Measurements from ENCODE around the gene RDH16. TPM values are rescaled to one million over a fixed set of nuclear protein-coding genes. Genes with fewer than 3 reads are reported as not detected.
"Not testable (repeated sequence)": the region's sequence is repeated elsewhere in the genome, so short reads cannot be mapped to it uniquely, and the experiment has no call there.

RDH16 gene
- total RNA-seq, 1 donor from 2014 or later = 1.1 TPM

GRCh38 chr12:56914256-56914655 is 43.2 kb downstream of the RDH16 start:
- Mint-ChIP-seq H3K36me3 (no peaks in the 10 kb centered on the region), H3K27ac (no peak overlapping the region), H3K4me1 (no peaks in the 10 kb centered on the region), H3K27me3 (ENCODE audit: low read depth) (peaks cover 10% of the 10 kb centered on the region), H3K4me3 (no peak overlapping the region), H3K9me3 (peaks cover 17% of the 10 kb centered on the region)
- TF ChIP-seq, protein P1, sequence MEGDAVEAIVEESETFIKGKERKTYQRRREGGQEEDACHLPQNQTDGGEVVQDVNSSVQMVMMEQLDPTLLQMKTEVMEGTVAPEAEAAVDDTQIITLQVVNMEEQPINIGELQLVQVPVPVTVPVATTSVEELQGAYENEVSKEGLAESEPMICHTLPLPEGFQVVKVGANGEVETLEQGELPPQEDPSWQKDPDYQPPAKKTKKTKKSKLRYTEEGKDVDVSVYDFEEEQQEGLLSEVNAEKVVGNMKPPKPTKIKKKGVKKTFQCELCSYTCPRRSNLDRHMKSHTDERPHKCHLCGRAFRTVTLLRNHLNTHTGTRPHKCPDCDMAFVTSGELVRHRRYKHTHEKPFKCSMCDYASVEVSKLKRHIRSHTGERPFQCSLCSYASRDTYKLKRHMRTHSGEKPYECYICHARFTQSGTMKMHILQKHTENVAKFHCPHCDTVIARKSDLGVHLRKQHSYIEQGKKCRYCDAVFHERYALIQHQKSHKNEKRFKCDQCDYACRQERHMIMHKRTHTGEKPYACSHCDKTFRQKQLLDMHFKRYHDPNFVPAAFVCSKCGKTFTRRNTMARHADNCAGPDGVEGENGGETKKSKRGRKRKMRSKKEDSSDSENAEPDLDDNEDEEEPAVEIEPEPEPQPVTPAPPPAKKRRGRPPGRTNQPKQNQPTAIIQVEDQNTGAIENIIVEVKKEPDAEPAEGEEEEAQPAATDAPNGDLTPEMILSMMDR (IDR thresholded peaks at IDR 0.05; ENCODE audit: unreplicated experiment) = no peak
- no peak for DNase-seq (ENCODE audit: low spot score in 2 of 2, unreplicated experiment in 2 of 2)

DNA sequence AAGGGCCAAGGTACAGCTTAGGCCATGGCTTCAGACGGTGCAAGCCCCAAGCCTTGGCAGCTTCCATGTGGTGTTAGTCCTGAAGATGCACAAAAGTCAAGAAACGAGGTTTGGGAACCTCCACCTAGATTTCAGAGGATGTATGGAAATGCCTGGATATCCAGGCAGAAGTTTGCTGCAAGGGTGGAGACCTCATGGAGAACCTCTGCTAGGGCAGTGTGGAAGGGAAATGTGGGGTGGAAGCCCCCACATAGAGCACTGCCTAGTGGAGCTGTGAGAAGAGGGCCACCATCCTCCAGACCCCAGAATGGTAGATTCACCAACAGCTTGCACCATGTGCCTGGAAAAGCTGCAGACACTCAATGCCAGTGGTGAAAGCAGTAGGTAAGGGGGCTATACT is 48.0 kb downstream of the RDH16 start:
- H3K4me1 Mint-ChIP-seq; H3K27me3 Mint-ChIP-seq (ENCODE audit: low read depth); H3K4me3 Mint-ChIP-seq; DNase-seq (ENCODE audit: low spot score in 2 of 2, unreplicated experiment in 2 of 2); H3K36me3 Mint-ChIP-seq; H3K27ac Mint-ChIP-seq: not testable (repeated sequence)
- peaks cover 24% of the 10 kb centered on the region for H3K9me3 Mint-ChIP-seq

DNA sequence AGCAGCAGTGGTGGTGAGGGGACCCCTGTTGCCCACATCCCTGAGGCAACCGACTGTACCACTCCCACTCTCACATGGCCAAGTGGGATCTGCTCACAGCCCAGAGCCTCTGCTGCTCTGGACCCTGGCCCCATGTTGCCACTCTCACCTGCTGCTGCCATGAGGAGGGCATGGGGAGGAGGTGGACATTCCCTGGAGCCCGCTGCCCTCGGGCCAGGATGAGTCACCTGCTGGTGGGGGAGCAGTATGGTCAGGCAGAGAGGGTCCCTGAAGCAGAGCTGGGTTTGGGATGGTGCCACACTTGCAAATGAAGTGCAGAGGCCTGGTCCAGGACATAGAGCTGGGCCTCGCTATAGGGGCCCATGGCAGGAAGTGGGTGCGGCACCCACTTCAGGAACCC is 49.3 kb downstream of the RDH16 start:
- H3K36me3 Mint-ChIP-seq = no peaks in the 10 kb centered on the region
- no peak overlapping the region for H3K27ac Mint-ChIP-seq
- TF ChIP-seq, protein P1 (IDR thresholded peaks at IDR 0.05; ENCODE audit: unreplicated experiment) = no peak
- no peak overlapping the region for H3K4me3 Mint-ChIP-seq
- H3K4me1 Mint-ChIP-seq = no peaks in the 10 kb centered on the region
- peaks cover 2% of the 10 kb centered on the region for H3K27me3 Mint-ChIP-seq (ENCODE audit: low read depth)
- DNase-seq (ENCODE audit: low spot score in 2 of 2, unreplicated experiment in 2 of 2) = no peak
- H3K9me3 Mint-ChIP-seq = peaks cover 32% of the 10 kb centered on the region

DNA sequence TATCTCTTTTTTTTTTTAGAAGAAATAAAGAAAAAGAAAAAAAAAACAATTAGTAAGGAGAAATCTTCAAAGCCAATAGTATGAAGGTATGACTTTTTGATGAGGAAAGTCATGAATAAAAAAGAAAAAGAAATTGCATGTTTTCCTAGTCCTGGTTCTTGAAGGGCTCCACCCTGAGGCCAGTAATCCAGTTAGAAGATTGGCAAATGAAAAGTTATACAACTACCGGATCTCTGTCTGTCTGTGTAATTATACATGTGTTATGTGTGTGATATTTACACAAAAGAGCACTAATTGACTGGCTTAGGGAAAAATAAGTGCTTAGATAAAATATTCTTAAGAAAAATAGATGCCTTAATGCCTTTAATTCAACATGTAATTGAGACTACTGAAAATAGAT is 51.6 kb downstream of the RDH16 start:
- Mint-ChIP-seq H3K9me3 (peaks cover 42% of the 10 kb centered on the region), H3K27me3 (ENCODE audit: low read depth) (peaks cover 2% of the 10 kb centered on the region), H3K36me3 (no peaks in the 10 kb centered on the region), H3K4me1 (no peaks in the 10 kb centered on the region), H3K27ac (no peak overlapping the region), H3K4me3 (no peak overlapping the region)
- DNase-seq (ENCODE audit: low spot score in 2 of 2, unreplicated experiment in 2 of 2) = no peak
- TF ChIP-seq, protein P1 (IDR thresholded peaks at IDR 0.05; ENCODE audit: unreplicated experiment) = no peak

GRCh38 chr12:56903374-56903773 is 54.0 kb downstream of the RDH16 start:
- no peak overlapping the region for H3K27ac Mint-ChIP-seq

More at GRCh38 chr12:56903374-56903773, 54.0 kb downstream of the RDH16 start:
- H3K27me3 Mint-ChIP-seq (ENCODE audit: low read depth) = peaks cover 2% of the 10 kb centered on the region
- no peaks in the 10 kb centered on the region for H3K4me1 Mint-ChIP-seq
- no peak overlapping the region for H3K4me3 Mint-ChIP-seq
- TF ChIP-seq, protein P1 (IDR thresholded peaks at IDR 0.05; ENCODE audit: unreplicated experiment) = no peak
- no peak for DNase-seq (ENCODE audit: low spot score in 2 of 2, unreplicated experiment in 2 of 2)
- peaks cover 44% of the 10 kb centered on the region for H3K9me3 Mint-ChIP-seq
- no peaks in the 10 kb centered on the region for H3K36me3 Mint-ChIP-seq

Other genes with a start within 250 kb of the RDH16 start
- gene NACA, start 232.3 kb downstream of the RDH16 start, total RNA-seq = 919 to 987 TPM (median 980 TPM) in 3 replicates
- 13.0 to 13.2 TPM (median 13.2 TPM) in 3 replicates for gene PRIM1, start 205.3 kb downstream of the RDH16 start, total RNA-seq
- gene HSD17B6, start 194.3 kb downstream of the RDH16 start, total RNA-seq = 0.22 to 0.36 TPM (median 0.27 TPM) in 3 replicates
- 0.20 to 0.40 TPM (median 0.29 TPM) in 3 replicates for gene SDR9C7, start 23.2 kb downstream of the RDH16 start, total RNA-seq
- gene ZBTB39, start 48.9 kb upstream of the RDH16 start, total RNA-seq = 19.1 to 19.6 TPM (median 19.2 TPM) in 3 replicates
- gene TAC3, start 58.9 kb upstream of the RDH16 start, total RNA-seq = 0.31 to 0.47 TPM in 2 of 3 replicates, not detected in the other
- gene MYO1A, start 92.5 kb upstream of the RDH16 start, total RNA-seq = 0.22 to 0.59 TPM (median 0.27 TPM) in 3 replicates
- 19.7 to 23.2 TPM (median 21.8 TPM) in 3 replicates for gene NEMP1, start 121.2 kb upstream of the RDH16 start, total RNA-seq
- gene NAB2, start 131.5 kb upstream of the RDH16 start, total RNA-seq = 52.7 to 53.7 TPM (median 52.9 TPM) in 3 replicates
- gene STAT6, start 153.8 kb upstream of the RDH16 start, total RNA-seq = 151 to 167 TPM (median 160 TPM) in 3 replicates
- gene LRP1, start 170.9 kb upstream of the RDH16 start, total RNA-seq = 229 to 253 TPM (median 243 TPM) in 3 replicates
- not detected in 3 replicates for gene LRP1-AS, start 190.0 kb upstream of the RDH16 start, total RNA-seq